ENCODE measurements around the gene AGMAT. TPM values are rescaled to one million over a fixed set of nuclear protein-coding genes. Genes with fewer than 3 reads are reported as not detected.
A peak's percentile ranks its signal among the peaks of the same experiment; 100 is the strongest.

AGMAT gene
- total and polyA plus RNA-seq, 2 of the 13 experiments (the other 11 are each of a cell fraction or from before 2014, with no cell fraction given), result 59.1 to 174 TPM

- TF ChIP-seq POLR2G (IDR thresholded peaks at IDR 0.05; ENCODE audit: low read depth, low read length) (peak; percentile 92), HES4 (CRISPR knock-in tag; IDR thresholded peaks at IDR 0.05; ENCODE audit: borderline replicate concordance) (peak; percentile 42; the same call in 1 of the 2 replicates), IKZF1 (IDR thresholded peaks at IDR 0.05) (no peak), ZNF414 (CRISPR knock-in tag; IDR thresholded peaks at IDR 0.05) (0 out of 2 replicates have a peak, but pooled peaks have one; percentile 53), ATF4 (CRISPR knock-in tag; IDR thresholded peaks at IDR 0.05) (no peak), ZNF460 (CRISPR knock-in tag; IDR thresholded peaks at IDR 0.05; ENCODE audit: borderline replicate concordance) (no peak; the same call in 1 of the 2 replicates), POLR2AphosphoS5 (IDR thresholded peaks at IDR 0.05; ENCODE audit: low read depth, low read length) (peak; percentile 80), ZNF263 (CRISPR knock-in tag; IDR thresholded peaks at IDR 0.05) (peak; percentile 53; the same call in 1 of the 2 replicates), ZNF333 (CRISPR knock-in tag; IDR thresholded peaks at IDR 0.05; ENCODE audit: borderline replicate concordance) (no peak), ERF (CRISPR knock-in tag; IDR thresholded peaks at IDR 0.05) (peak; percentile 82), KMT2A (CRISPR knock-in tag; IDR thresholded peaks at IDR 0.05) (0 out of 2 replicates have a peak, but pooled peaks have one; percentile 47), BHLHE40 (IDR thresholded peaks at IDR 0.05; ENCODE audit: low read length) (peak; percentile 97), ONECUT2 (CRISPR knock-in tag; IDR thresholded peaks at IDR 0.05) (no peak), SNRNP70 (IDR thresholded peaks at IDR 0.05; ENCODE audit: low read depth, low read length) (no peak), MED1 (CRISPR knock-in tag; IDR thresholded peaks at IDR 0.05) (peak; percentile 75), MZF1 (CRISPR knock-in tag; IDR thresholded peaks at IDR 0.05; ENCODE audit: borderline replicate concordance) (no peak), CSRNP1 (CRISPR knock-in tag; IDR thresholded peaks at IDR 0.05) (no peak; the same call in none of the 2 replicates), ZBTB3 (CRISPR knock-in tag; IDR thresholded peaks at IDR 0.05; ENCODE audit: borderline replicate concordance, low read depth) (no peak), NFRKB (IDR thresholded peaks at IDR 0.05) (no peak), E2F2 (CRISPR knock-in tag; IDR thresholded peaks at IDR 0.05; ENCODE audit: borderline replicate concordance) (no peak), ZFAT (CRISPR knock-in tag; conservative IDR thresholded peaks at IDR 0.05) (no peak), ZNF143 (CRISPR knock-in tag; IDR thresholded peaks at IDR 0.05) (peak; percentile 93)
- TF ChIP-seq, protein P1, sequence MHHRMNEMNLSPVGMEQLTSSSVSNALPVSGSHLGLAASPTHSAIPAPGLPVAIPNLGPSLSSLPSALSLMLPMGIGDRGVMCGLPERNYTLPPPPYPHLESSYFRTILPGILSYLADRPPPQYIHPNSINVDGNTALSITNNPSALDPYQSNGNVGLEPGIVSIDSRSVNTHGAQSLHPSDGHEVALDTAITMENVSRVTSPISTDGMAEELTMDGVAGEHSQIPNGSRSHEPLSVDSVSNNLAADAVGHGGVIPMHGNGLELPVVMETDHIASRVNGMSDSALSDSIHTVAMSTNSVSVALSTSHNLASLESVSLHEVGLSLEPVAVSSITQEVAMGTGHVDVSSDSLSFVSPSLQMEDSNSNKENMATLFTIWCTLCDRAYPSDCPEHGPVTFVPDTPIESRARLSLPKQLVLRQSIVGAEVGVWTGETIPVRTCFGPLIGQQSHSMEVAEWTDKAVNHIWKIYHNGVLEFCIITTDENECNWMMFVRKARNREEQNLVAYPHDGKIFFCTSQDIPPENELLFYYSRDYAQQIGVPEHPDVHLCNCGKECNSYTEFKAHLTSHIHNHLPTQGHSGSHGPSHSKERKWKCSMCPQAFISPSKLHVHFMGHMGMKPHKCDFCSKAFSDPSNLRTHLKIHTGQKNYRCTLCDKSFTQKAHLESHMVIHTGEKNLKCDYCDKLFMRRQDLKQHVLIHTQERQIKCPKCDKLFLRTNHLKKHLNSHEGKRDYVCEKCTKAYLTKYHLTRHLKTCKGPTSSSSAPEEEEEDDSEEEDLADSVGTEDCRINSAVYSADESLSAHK (CRISPR knock-in tag; IDR thresholded peaks at IDR 0.05; ENCODE audit: borderline replicate concordance), result no peak
Measured at GRCh38 chr1:15526490-15527339, 58.1 kb downstream of the AGMAT start, which contains the start of gene DNAJC16 (continued).
